ENCODE results near the gene CARMIL1. TPM values are rescaled to one million over a fixed set of nuclear protein-coding genes. Genes with fewer than 3 reads are reported as not detected.
"Not testable (repeated sequence)": the region's sequence is repeated elsewhere in the genome, so short reads cannot be mapped to it uniquely, and the experiment has no call there.

CARMIL1 gene
- total RNA-seq, 4 donors from 2014 or later: 11.8 to 23.2 (median 17.1) TPM

GRCh38 chr6:25439368-25439767 is 160.2 kb downstream of the CARMIL1 start:
- no peaks in the 10 kb centered on the region for H3K4me1 ChIP-seq
- H3K36me3 ChIP-seq: no peaks in the 10 kb centered on the region
- no peak overlapping the region for H3K27ac ChIP-seq
- intact Hi-C loops (cut with DNase I; ENCODE audit: low total_unique reads): no loop called here
- no peak for DNase-seq
- TF ChIP-seq CTCF (IDR thresholded peaks at IDR 0.05): no peak
- TF ChIP-seq POLR2A (IDR thresholded peaks at IDR 0.05): no peak
- no peaks in the 10 kb centered on the region for H3K27me3 ChIP-seq
- H3K4me3 ChIP-seq: no peak overlapping the region
- H3K9me3 ChIP-seq: no peaks in the 10 kb centered on the region

GRCh38 chr6:25441663-25442270 is 162.6 kb downstream of the CARMIL1 start:
- H3K27me3 ChIP-seq: no peaks in the 10 kb centered on the region

GRCh38 chr6:25442898-25443297 is 163.7 kb downstream of the CARMIL1 start:
- no peaks in the 10 kb centered on the region for H3K4me1 ChIP-seq
- no peak for TF ChIP-seq CTCF (IDR thresholded peaks at IDR 0.05)
- no peak for TF ChIP-seq POLR2A (IDR thresholded peaks at IDR 0.05)
- no peaks in the 10 kb centered on the region for H3K27me3 ChIP-seq
- H3K36me3 ChIP-seq: no peaks in the 10 kb centered on the region
- H3K4me3 ChIP-seq: no peak overlapping the region
- H3K27ac ChIP-seq: no peak overlapping the region
- H3K9me3 ChIP-seq: no peaks in the 10 kb centered on the region
- intact Hi-C loops (cut with DNase I; ENCODE audit: low total_unique reads): no loop called here
- DNase-seq: no peak

More at GRCh38 chr6:25441663-25442270, 162.6 kb downstream of the CARMIL1 start:
- H3K9me3 ChIP-seq: no peaks in the 10 kb centered on the region
- no peak for DNase-seq
- no peaks in the 10 kb centered on the region for H3K36me3 ChIP-seq
- H3K27ac ChIP-seq: no peak overlapping the region
- no peak overlapping the region for H3K4me3 ChIP-seq
- intact Hi-C loops (cut with DNase I; ENCODE audit: low total_unique reads): no loop called here
- no peaks in the 10 kb centered on the region for H3K4me1 ChIP-seq
- TF ChIP-seq POLR2A (IDR thresholded peaks at IDR 0.05) (no peak), CTCF (IDR thresholded peaks at IDR 0.05) (no peak)

GRCh38 chr6:25444521-25444920 is 165.3 kb downstream of the CARMIL1 start:
- intact Hi-C loops (cut with DNase I; ENCODE audit: low total_unique reads); H3K4me1 ChIP-seq; H3K4me3 ChIP-seq; H3K27me3 ChIP-seq; H3K27ac ChIP-seq; H3K9me3 ChIP-seq; DNase-seq; H3K36me3 ChIP-seq: not testable (repeated sequence)

GRCh38 chr6:25446830-25447569 is 167.8 kb downstream of the CARMIL1 start:
- DNase-seq: no peak
- no peaks in the 10 kb centered on the region for H3K4me1 ChIP-seq
- no peak overlapping the region for H3K27ac ChIP-seq
- H3K4me3 ChIP-seq: no peak overlapping the region
- H3K27me3 ChIP-seq: no peaks in the 10 kb centered on the region
- TF ChIP-seq CTCF (IDR thresholded peaks at IDR 0.05) (no peak), POLR2A (IDR thresholded peaks at IDR 0.05) (no peak)
- no peaks in the 10 kb centered on the region for H3K36me3 ChIP-seq
- intact Hi-C loops (cut with DNase I; ENCODE audit: low total_unique reads): no loop called here
- H3K9me3 ChIP-seq: no peaks in the 10 kb centered on the region
